Measurements from ENCODE around the gene RBM4.

RBM4 gene

DNA sequence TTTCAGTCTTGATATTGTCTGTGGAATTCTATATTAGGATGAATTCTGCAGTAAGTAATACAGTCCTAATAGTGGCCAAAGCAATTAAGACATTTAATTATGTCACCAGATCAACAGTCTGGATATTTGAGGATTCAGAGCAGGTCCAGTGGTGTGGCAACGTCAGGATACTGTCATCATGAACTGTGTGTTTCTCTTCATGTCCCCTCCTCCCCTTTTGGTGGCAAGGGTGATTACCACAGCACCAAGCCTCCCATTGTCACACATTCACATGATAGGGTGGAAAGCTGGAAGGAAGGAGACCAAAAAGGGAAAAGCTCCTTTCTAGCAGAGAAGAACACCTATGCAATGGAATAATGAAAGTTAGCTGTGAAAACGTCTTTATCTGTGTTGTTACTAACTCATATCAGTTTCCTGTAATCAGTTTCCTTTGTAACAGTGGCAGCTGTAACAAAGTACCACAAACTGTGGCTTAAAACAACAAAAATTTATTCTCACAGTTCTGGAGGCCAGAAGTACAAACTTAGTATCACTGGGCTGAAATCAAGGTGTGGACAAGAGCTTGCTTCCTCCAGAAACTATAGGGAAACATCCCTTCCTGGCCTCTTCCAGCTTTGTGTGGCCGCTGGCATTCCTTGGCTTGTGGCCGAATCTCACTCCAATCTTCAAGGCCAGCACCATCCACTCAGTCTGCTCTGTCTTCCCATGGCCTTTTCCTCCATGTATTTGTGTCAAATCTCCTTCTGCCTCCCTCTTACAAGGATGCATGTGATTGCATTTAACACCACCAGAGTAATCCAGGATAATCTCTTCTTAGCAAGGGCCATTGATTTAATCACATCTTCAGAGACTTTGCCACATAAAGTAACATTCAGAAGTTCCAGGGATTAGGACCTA is 28.5 kb upstream of the RBM4 start:
- no peaks in the 10 kb centered on the region for H4K20me1 ChIP-seq (ENCODE audit: insufficient read depth, low read length)
- H3K9me3 ChIP-seq (ENCODE audit: low read length), result no peaks in the 10 kb centered on the region
- H3K9me2 ChIP-seq (ENCODE audit: low read depth, low read length), result no peaks in the 10 kb centered on the region
- no peak overlapping the region for H3K4me2 ChIP-seq (ENCODE audit: low read length)
- no peaks in the 10 kb centered on the region for H3K79me2 ChIP-seq (ENCODE audit: insufficient read depth, low read length)
- no peak for TF ChIP-seq EZH2 (IDR thresholded peaks at IDR 0.05; ENCODE audit: borderline replicate concordance, low read length)
- TF ChIP-seq, protein P1, sequence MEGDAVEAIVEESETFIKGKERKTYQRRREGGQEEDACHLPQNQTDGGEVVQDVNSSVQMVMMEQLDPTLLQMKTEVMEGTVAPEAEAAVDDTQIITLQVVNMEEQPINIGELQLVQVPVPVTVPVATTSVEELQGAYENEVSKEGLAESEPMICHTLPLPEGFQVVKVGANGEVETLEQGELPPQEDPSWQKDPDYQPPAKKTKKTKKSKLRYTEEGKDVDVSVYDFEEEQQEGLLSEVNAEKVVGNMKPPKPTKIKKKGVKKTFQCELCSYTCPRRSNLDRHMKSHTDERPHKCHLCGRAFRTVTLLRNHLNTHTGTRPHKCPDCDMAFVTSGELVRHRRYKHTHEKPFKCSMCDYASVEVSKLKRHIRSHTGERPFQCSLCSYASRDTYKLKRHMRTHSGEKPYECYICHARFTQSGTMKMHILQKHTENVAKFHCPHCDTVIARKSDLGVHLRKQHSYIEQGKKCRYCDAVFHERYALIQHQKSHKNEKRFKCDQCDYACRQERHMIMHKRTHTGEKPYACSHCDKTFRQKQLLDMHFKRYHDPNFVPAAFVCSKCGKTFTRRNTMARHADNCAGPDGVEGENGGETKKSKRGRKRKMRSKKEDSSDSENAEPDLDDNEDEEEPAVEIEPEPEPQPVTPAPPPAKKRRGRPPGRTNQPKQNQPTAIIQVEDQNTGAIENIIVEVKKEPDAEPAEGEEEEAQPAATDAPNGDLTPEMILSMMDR (IDR thresholded peaks at IDR 0.05; ENCODE audit: low read length), result no peak
- peaks cover 17% of the 10 kb centered on the region for H3K4me1 ChIP-seq (ENCODE audit: insufficient read depth, low read length, severe bottlenecking)
- peaks cover 12% of the 10 kb centered on the region; the same call in 1 of the 2 replicates for H3K36me3 ChIP-seq (ENCODE audit: insufficient read depth, low read length)
- H3K9ac ChIP-seq (ENCODE audit: low read length), result no peak overlapping the region
- no peak overlapping the region for H3K4me3 ChIP-seq (ENCODE audit: low read depth, low read length, poor library complexity, severe bottlenecking)
- no peaks in the 10 kb centered on the region for H3F3A ChIP-seq (ENCODE audit: insufficient read depth, low read length)
- no peaks in the 10 kb centered on the region for H3K27me3 ChIP-seq (ENCODE audit: insufficient read depth, low read length)
- no peak overlapping the region for H3K27ac ChIP-seq (ENCODE audit: low read depth, low read length, poor library complexity, severe bottlenecking)
- H2AFZ ChIP-seq (ENCODE audit: low read length), result no peak overlapping the region

DNA sequence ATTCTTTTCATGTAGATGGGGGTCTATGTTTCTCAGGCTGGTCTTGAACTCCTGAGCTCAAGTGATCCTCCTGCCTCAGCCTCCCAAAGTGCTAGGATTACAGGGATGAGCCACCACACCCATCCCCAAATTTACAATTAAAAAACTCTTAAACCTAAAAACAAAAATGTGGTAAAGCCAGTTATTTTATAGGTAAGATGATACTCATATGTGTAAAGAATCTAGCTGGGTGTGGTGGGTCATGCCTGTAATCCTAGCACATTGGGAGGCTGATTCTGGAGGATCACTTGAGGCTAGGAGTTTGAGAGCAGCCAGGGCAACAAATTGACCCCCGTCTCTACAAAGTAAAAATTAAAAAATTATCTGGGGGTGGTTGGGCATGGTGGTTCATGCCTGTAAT is 26.0 kb upstream of the RBM4 start:
- H3K79me2 ChIP-seq (ENCODE audit: insufficient read depth, low read length), result peaks cover 10% of the 10 kb centered on the region
- H3K4me3 ChIP-seq (ENCODE audit: low read depth, low read length, poor library complexity, severe bottlenecking), result no peak overlapping the region
- H3K9me2 ChIP-seq (ENCODE audit: low read depth, low read length), result no peaks in the 10 kb centered on the region
- no peak overlapping the region for H3K4me2 ChIP-seq (ENCODE audit: low read length)
- H3K9ac ChIP-seq (ENCODE audit: low read length), result no peak overlapping the region
- H3K36me3 ChIP-seq (ENCODE audit: insufficient read depth, low read length), result peaks cover 6% of the 10 kb centered on the region
- peaks cover 27% of the 10 kb centered on the region for H3K4me1 ChIP-seq (ENCODE audit: insufficient read depth, low read length, severe bottlenecking)
- TF ChIP-seq EZH2 (IDR thresholded peaks at IDR 0.05; ENCODE audit: borderline replicate concordance, low read length), result no peak
- TF ChIP-seq, protein P1 (IDR thresholded peaks at IDR 0.05; ENCODE audit: low read length), result no peak
- H2AFZ ChIP-seq (ENCODE audit: low read length), result no peak overlapping the region
- no peaks in the 10 kb centered on the region for H3F3A ChIP-seq (ENCODE audit: insufficient read depth, low read length)
- no peaks in the 10 kb centered on the region for H4K20me1 ChIP-seq (ENCODE audit: insufficient read depth, low read length)
- H3K27me3 ChIP-seq (ENCODE audit: insufficient read depth, low read length), result no peaks in the 10 kb centered on the region
- no peaks in the 10 kb centered on the region for H3K9me3 ChIP-seq (ENCODE audit: low read length)
- H3K27ac ChIP-seq (ENCODE audit: low read depth, low read length, poor library complexity, severe bottlenecking), result peak overlapping the region; percentile 6

DNA sequence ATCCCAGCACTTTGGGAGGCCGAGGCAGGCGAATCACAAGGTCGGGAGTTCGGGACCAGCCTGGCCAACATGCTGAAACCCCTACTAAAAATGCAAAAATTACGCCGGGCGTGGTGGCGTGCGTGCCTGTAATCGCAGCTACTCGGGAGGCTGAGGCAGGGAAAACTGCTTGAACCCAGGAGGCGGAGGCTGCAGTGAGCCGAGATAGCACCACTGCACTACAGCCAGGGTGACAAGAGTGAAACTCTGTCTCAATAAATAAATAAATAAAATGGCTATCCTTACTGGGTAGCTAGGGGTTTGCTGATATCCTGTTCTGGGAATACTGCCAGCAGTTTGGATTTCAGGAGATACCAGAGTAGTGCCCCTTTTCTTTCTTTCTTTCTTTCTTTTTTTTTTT is 24.4 kb upstream of the RBM4 start:
- Histone ChIP-seq H3K9ac (ENCODE audit: low read length) (no peak overlapping the region), H3K27me3 (ENCODE audit: insufficient read depth, low read length) (no peaks in the 10 kb centered on the region), H3K9me2 (ENCODE audit: low read depth, low read length) (no peaks in the 10 kb centered on the region), H3K9me3 (ENCODE audit: low read length) (no peaks in the 10 kb centered on the region), H3K4me1 (ENCODE audit: insufficient read depth, low read length, severe bottlenecking) (peaks cover 34% of the 10 kb centered on the region), H3K36me3 (ENCODE audit: insufficient read depth, low read length) (peaks cover 22% of the 10 kb centered on the region), H3K79me2 (ENCODE audit: insufficient read depth, low read length) (peaks cover 26% of the 10 kb centered on the region), H3K4me2 (ENCODE audit: low read length) (no peak overlapping the region), H2AFZ (ENCODE audit: low read length) (no peak overlapping the region), H4K20me1 (ENCODE audit: insufficient read depth, low read length) (no peaks in the 10 kb centered on the region), H3K27ac (ENCODE audit: low read depth, low read length, poor library complexity, severe bottlenecking) (no peak overlapping the region), H3K4me3 (ENCODE audit: low read depth, low read length, poor library complexity, severe bottlenecking) (no peak overlapping the region), H3F3A (ENCODE audit: insufficient read depth, low read length) (no peaks in the 10 kb centered on the region)
- TF ChIP-seq EZH2 (IDR thresholded peaks at IDR 0.05; ENCODE audit: borderline replicate concordance, low read length), result no peak
- TF ChIP-seq, protein P1 (IDR thresholded peaks at IDR 0.05; ENCODE audit: low read length), result no peak

Data from OCI-LY1 (cell line).